Tibial nerve (tissue), 3 donors: ENCODE results near the gene FAM151B.

ENCODE experiments used
- POLR2A ChIP-seq, 2 donors: fragments of 450-650 bp; IDR thresholded peaks; one replicate each; pipeline ENCODE4 v1.6.1; 2017; ENCODE audit warnings: antibody characterized with exemption in 2 of 2, mild to moderate bottlenecking in 2 of 2, moderate library complexity in 2 of 2
- TF ChIP-seq, protein P1 (sequence below), 5 experiments: fragments of 200-600 bp in 3 of 5; fragments of 450-650 bp in 2 of 5; sonication (generic) in 3 of 5; IDR thresholded peaks; one replicate each; pipeline ENCODE4 v1.5.1; 2016 to 2019; ENCODE audit warnings: antibody characterized with exemption in 5 of 5, mild to moderate bottlenecking in 3 of 5, moderate library complexity in 2 of 5

DNA sequence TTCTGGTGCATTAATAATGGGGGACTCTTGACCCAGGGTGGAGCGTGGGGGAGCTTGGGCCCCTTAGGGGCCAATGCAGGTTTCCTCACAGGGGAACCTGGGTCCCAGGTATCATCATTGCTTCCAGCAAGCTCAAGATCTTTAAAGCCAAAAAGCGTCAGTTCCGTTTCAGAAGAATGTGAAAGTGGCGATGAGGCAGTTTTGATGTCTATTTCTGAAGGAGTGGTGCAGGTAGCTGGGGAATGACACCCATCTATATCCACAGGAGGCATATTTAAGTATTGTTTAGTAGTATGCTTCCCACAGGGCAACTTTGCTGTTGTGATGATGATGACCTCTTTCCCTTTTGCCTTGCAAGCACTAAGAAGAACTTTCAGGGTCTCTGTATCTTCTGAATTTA is 71.3 kb downstream of the FAM151B start:
- TF ChIP-seq, protein P1, sequence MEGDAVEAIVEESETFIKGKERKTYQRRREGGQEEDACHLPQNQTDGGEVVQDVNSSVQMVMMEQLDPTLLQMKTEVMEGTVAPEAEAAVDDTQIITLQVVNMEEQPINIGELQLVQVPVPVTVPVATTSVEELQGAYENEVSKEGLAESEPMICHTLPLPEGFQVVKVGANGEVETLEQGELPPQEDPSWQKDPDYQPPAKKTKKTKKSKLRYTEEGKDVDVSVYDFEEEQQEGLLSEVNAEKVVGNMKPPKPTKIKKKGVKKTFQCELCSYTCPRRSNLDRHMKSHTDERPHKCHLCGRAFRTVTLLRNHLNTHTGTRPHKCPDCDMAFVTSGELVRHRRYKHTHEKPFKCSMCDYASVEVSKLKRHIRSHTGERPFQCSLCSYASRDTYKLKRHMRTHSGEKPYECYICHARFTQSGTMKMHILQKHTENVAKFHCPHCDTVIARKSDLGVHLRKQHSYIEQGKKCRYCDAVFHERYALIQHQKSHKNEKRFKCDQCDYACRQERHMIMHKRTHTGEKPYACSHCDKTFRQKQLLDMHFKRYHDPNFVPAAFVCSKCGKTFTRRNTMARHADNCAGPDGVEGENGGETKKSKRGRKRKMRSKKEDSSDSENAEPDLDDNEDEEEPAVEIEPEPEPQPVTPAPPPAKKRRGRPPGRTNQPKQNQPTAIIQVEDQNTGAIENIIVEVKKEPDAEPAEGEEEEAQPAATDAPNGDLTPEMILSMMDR (IDR thresholded peaks at IDR 0.05): no peak
- no peak for TF ChIP-seq POLR2A (IDR thresholded peaks at IDR 0.05)
